Adrenal gland (tissue), 5 donors: ENCODE results near the gene RNLS.

ENCODE experiments used
- POLR2A ChIP-seq, 2 donors: fragments of 450-650 bp; IDR thresholded peaks; one replicate each; pipeline ENCODE4 v1.6.1; 2017; ENCODE audit warnings: antibody characterized with exemption in 2 of 2, mild to moderate bottlenecking in 2 of 2, moderate library complexity in 1 of 2
- TF ChIP-seq, protein P1 (sequence below), 6 experiments: fragments of 450-650 bp in 4 of 6; fragments of 200-600 bp in 2 of 6; sonication (generic) in 1 of 6; IDR thresholded peaks; 1 replicate in 5 of 6; 2 replicates in 1 of 6; pipeline versions ENCODE4 v1.5.1 to v1.8.0; 2016 to 2021; ENCODE audit warnings: antibody characterized with exemption in 6 of 6, mild to moderate bottlenecking in 2 of 6, moderate library complexity in 1 of 6
- donor health status: DM: no; HTN: no; CAD: no.

DNA sequence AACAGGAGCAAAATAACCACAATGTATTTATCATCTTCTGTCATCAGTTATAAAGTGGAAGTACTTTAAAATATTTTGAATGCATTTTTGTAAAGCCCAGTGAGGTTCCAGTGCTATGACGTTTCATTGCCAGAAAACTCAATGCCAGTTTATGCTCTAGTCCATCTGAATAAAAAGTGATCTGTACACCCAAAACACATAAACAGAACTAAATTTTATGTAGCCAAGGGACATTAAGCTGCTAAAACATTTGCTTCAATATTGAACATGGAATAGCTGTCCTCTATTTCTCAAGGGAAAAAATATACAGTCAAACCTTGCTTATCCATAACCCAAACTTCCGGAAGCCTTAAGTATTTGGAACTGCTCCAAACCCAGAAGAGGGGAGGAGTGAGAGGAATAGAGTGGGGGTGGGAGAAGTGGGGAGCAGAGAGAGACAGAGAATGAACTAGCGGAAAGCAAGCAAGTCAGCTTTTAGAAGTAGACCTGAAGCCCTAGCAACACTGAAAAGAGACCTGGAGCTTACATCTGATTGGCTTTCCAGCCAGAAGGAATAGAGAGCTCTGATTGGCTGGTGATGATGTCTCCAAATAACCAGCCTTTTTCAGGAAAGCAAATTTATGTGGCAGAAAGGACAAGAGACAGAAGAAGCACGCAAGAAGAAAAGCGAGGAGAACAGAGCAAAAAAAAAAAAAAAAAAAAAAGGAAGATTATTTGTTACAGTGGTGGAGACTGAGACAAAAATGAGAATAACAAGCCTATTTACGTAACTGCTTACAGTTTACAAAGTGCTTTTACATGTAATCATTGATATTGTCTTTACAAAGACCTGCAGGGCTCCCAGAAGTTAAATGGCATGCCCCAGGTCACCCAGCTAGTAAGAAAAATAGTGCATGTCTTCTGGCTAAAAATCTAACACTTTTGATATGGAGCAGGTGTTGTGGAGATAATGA, 196.0 kb downstream of the RNLS start:
- TF ChIP-seq POLR2A (IDR thresholded peaks at IDR 0.05): peak; percentile 17 to 88
- TF ChIP-seq, protein P1, sequence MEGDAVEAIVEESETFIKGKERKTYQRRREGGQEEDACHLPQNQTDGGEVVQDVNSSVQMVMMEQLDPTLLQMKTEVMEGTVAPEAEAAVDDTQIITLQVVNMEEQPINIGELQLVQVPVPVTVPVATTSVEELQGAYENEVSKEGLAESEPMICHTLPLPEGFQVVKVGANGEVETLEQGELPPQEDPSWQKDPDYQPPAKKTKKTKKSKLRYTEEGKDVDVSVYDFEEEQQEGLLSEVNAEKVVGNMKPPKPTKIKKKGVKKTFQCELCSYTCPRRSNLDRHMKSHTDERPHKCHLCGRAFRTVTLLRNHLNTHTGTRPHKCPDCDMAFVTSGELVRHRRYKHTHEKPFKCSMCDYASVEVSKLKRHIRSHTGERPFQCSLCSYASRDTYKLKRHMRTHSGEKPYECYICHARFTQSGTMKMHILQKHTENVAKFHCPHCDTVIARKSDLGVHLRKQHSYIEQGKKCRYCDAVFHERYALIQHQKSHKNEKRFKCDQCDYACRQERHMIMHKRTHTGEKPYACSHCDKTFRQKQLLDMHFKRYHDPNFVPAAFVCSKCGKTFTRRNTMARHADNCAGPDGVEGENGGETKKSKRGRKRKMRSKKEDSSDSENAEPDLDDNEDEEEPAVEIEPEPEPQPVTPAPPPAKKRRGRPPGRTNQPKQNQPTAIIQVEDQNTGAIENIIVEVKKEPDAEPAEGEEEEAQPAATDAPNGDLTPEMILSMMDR (IDR thresholded peaks at IDR 0.05): no peak
